Panc1 (cell line): ENCODE measurements around the gene KCNRG.

ENCODE experiments used
- CTCF ChIP-seq: fragments of 450-650 bp; IDR thresholded peaks from 2 replicates; pipeline ENCODE4 v1.5.1; 2017; ENCODE audit warnings: mild to moderate bottlenecking
- POLR2AphosphoS5 ChIP-seq: IDR thresholded peaks from 2 replicates; pipeline ENCODE4 v1.6.1; 2012; ENCODE audit warnings: mild to moderate bottlenecking, low read depth, low read length, moderate library complexity
- REST ChIP-seq, 2 experiments: IDR thresholded peaks; 2 replicates each; pipeline ENCODE4 v1.6.1; 2011 to 2012; ENCODE audit warnings: low read depth in 2 of 2, control low read depth in 1 of 2, low read length in 1 of 2, mild to moderate bottlenecking in 1 of 2, moderate library complexity in 1 of 2; ENCODE audit not compliant: insufficient read depth in 1 of 2
- SIN3A ChIP-seq: IDR thresholded peaks from 2 replicates; pipeline ENCODE4 v1.6.1; 2012; ENCODE audit warnings: low read depth, mild to moderate bottlenecking, low read length, moderate library complexity, borderline replicate concordance; ENCODE audit not compliant: insufficient read depth
- TCF7L2 ChIP-seq: IDR thresholded peaks from 2 replicates; pipeline ENCODE4 v1.6.1; 2011; ENCODE audit warnings: mild to moderate bottlenecking, low read depth, low read length, inconsistent platforms

GRCh38 chr13:50065712-50066111 lies 50.5 kb downstream of the KCNRG start:
- TF ChIP-seq POLR2AphosphoS5: no peak
- TF ChIP-seq REST (IDR thresholded peaks at IDR 0.05; ENCODE audit: insufficient read depth in 1 of 2, low read depth in 2 of 2, low read length in 1 of 2): no peak
- no peak for TF ChIP-seq CTCF
- TF ChIP-seq SIN3A: no peak
- no peak for TF ChIP-seq TCF7L2
